Measurements from ENCODE around the gene WDR13.

DNA sequence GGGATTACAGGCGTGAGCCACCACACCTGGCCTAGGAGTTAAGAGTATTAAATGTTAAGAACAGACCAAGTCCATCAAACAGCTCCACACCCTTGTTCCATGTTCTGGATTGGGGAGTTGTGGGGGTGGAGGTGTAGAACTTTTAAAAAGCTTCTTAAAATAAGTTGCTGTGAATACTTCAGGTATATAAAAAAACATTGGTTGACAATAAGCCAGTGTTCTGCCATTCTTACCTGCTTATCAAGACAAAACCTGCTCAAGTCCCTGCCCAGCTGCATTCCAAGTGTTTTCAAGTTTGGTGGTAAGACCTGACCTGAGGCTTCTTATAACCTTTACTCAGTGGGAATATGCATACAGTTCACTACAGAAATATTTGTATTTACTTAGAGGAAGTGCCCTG is 16.6 kb upstream of the WDR13 start:
- TF ChIP-seq CTCF (IDR thresholded peaks at IDR 0.05) (no peak), POLR2A (IDR thresholded peaks at IDR 0.05) (no peak)

All from uterus (tissue), 2 donors.